CD4-positive, alpha-beta T cell (primary cell): ENCODE measurements around the gene NUBPL. TPM values are rescaled to one million over a fixed set of nuclear protein-coding genes. Genes with fewer than 3 reads are reported as not detected.

Experiments
- ATAC-seq: fragments of 200-7000 bp; cut with Tn5 transposase; one replicate; pipeline ENCODE4 v1.10.0; 2022; ENCODE audit warnings: mild to moderate bottlenecking; ENCODE audit not compliant: poor library complexity
- CTCF ChIA-PET: fragments of 350-600 bp; sonication (Branson Sonifier 250); formaldehyde crosslinking; loops from one replicate; lab custom pipeline; 2021; ENCODE audit warnings: antibody characterized with exemption, inconsistent platforms; lab: Charles Lee
- POLR2A ChIA-PET: fragments of 350-600 bp; sonication (Branson Sonifier 250); formaldehyde crosslinking; loops from one replicate; lab custom pipeline; 2021; ENCODE audit warnings: antibody characterized with exemption, inconsistent platforms; lab: Charles Lee
- DNase-seq, 14 experiments: peaks; one replicate each; pipeline ENCODE4 v3.0.0-alpha.2; 2013 to 2020; ENCODE audit warnings: mixed read lengths in 2 of 14
- H3K27ac ChIP-seq, 2 donors: one replicate each; pipeline versions ENCODE4 v1.5.1 to v1.7.0; 2013; ENCODE audit warnings: low read length in 2 of 2, low read depth in 1 of 2, mild to moderate bottlenecking in 1 of 2
- H3K27me3 ChIP-seq, 2 experiments: 1 replicate in 1 of 2; 2 replicates in 1 of 2; pipeline versions ENCODE4 v1.6.1 to v1.7.0; 2013; ENCODE audit warnings: low read length in 2 of 2, control low read depth in 1 of 2, mild to moderate bottlenecking in 1 of 2, moderate library complexity in 1 of 2; ENCODE audit not compliant: insufficient read depth in 2 of 2, control insufficient read depth in 1 of 2
- H3K36me3 ChIP-seq: one replicate; pipeline ENCODE4 v1.6.1; 2013; ENCODE audit warnings: low read length, control low read depth; ENCODE audit not compliant: insufficient read depth
- H3K4me1 ChIP-seq: one replicate; pipeline ENCODE4 v1.6.1; 2013; ENCODE audit warnings: low read length, control low read depth; ENCODE audit not compliant: insufficient read depth
- H3K4me3 ChIP-seq: one replicate; pipeline ENCODE4 v1.5.1; 2013; ENCODE audit warnings: mild to moderate bottlenecking, low read length, moderate library complexity
- H3K9me3 ChIP-seq, 2 experiments: 1 replicate in 1 of 2; 2 replicates in 1 of 2; pipeline versions ENCODE4 v1.6.1 to v1.7.0; 2013; ENCODE audit warnings: low read length in 2 of 2, mild to moderate bottlenecking in 2 of 2, control low read depth in 1 of 2, moderate library complexity in 1 of 2; ENCODE audit not compliant: control insufficient read depth in 1 of 2, insufficient read depth in 1 of 2
- H3K27ac Mint-ChIP-seq: one replicate; pipeline ENCODE4 v1.8.0; 2020; ENCODE audit warnings: mixed read lengths
- H3K27me3 Mint-ChIP-seq: one replicate; pipeline ENCODE4 v1.8.0; 2021; ENCODE audit warnings: mixed read lengths
- H3K36me3 Mint-ChIP-seq: one replicate; pipeline ENCODE4 v1.8.0; 2021; ENCODE audit warnings: low read depth, mixed read lengths
- H3K4me1 Mint-ChIP-seq: one replicate; pipeline ENCODE4 v1.8.0; 2021; ENCODE audit warnings: low read depth, mixed read lengths
- H3K4me3 Mint-ChIP-seq: one replicate; pipeline ENCODE4 v1.8.0; 2020; ENCODE audit warnings: mild to moderate bottlenecking, mixed read lengths
- H3K9me3 Mint-ChIP-seq: one replicate; pipeline ENCODE4 v1.8.0; 2020; ENCODE audit warnings: mixed read lengths
- CTCF ChIP-seq: fragments of 200-600 bp; IDR thresholded peaks from one replicate; pipeline ENCODE4 v1.8.0; 2022; ENCODE audit warnings: antibody characterized with exemption, mild to moderate bottlenecking
- intact Hi-C, 2 experiments: fragments of 100-400 bp; cut with DNase I in 1 of 2; cut with micrococcal nuclease in 1 of 2; formaldehyde crosslinking; loops; one replicate each; pipeline versions ENCODE4 v1.15.1 to v1.9.0; 2023 to 2025; cut with DNase I, micrococcal nuclease
- total RNA-seq, 174 experiments: library from RNA in 2 of 174; stranded (reverse) in 2 of 174; gene quantifications; one replicate each; pipeline ENCODE4 v1.2.3 and lab custom pipeline; 2021 to 2026

The NUBPL gene
- total RNA-seq, 2 experiments from 2014 or later, result 7.2 to 8.2 TPM

DNA sequence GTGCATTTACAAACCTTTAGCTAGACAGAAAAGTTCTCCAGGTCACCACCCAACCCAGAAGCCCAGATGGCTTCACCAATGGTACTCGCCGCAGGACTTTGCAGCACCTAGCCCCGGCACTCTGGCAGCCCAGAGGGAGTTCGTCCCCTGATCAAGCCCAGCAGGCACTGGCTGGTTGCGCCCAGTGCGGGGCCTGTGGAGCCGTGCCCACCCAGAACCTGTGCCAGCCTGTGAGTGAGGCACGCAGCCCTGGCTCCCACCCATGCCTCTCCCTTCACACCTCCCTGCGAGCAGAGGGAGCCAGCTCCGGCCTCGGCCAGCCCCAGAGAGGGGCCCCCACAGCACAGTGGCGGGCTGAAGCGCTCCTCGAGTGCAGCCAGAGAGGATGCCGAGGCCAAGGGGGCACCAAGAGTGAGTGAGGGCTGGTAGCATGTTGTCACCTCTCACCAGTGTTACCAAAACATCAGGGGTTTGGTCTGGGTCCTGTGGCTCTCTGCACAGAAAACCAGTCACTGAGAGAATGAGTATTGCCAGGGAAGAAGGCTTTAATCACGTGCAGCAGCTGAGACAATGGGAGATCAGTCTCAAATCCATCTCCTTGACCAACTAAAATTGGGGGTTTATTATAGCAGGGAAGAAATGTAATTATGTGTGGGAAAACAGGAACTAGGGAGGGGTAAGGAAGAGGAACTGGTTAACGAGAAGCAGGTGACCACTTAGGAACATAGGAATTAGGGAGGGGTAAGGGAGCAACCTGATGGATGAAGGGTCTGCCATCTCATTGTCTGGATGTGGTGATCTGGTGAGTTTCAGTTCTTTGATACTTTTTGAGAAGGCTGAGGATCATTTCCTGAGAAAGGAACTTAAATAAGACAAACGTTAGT is 151.3 kb downstream of the NUBPL start:
- Histone ChIP-seq H3K4me1 (no peaks in the 10 kb centered on the region), H3K9me3 (peaks cover 0 to 14% of the 10 kb centered on the region in 2 experiments), H3K27me3 (no peaks in the 10 kb centered on the region), H3K27ac (no peak overlapping the region), H3K36me3 (no peaks in the 10 kb centered on the region), H3K4me3 (no peak overlapping the region)
- ATAC-seq, result no peak
- ChIA-PET POLR2A (no interaction called here), CTCF (no interaction called here)
- Mint-ChIP-seq H3K27me3 (no peaks in the 10 kb centered on the region), H3K9me3 (peaks cover 5% of the 10 kb centered on the region), H3K27ac (no peak overlapping the region), H3K36me3 (peaks cover 74% of the 10 kb centered on the region), H3K4me3 (no peak overlapping the region), H3K4me1 (no peaks in the 10 kb centered on the region)
- no peak for DNase-seq
- no peak for TF ChIP-seq CTCF
- intact Hi-C loops, result no loop called here

- H3K4me1 ChIP-seq, result no peaks in the 10 kb centered on the region
- POLR2A ChIA-PET, result no interaction called here
- intact Hi-C loops, result no loop called here
- H3K27me3 ChIP-seq, result no peaks in the 10 kb centered on the region
- no peaks in the 10 kb centered on the region for H3K9me3 Mint-ChIP-seq
- no peak for ATAC-seq
- no peak overlapping the region for H3K4me3 Mint-ChIP-seq
- DNase-seq, result no peak
- no peaks in the 10 kb centered on the region for H3K36me3 ChIP-seq
- H3K4me3 ChIP-seq, result no peak overlapping the region
- peaks cover 37% of the 10 kb centered on the region for H3K36me3 Mint-ChIP-seq
- H3K27ac ChIP-seq, result no peak overlapping the region
- H3K4me1 Mint-ChIP-seq, result no peaks in the 10 kb centered on the region
- CTCF ChIA-PET, result interaction anchor here (1.4 kb wide), 1 partner anchor 14 kb away, joined by 4 read pairs; no protein-coding TSS in a partner anchor
- peaks cover 0 to 10% of the 10 kb centered on the region in 2 experiments for H3K9me3 ChIP-seq
- TF ChIP-seq CTCF, result no peak
- no peaks in the 10 kb centered on the region for H3K27me3 Mint-ChIP-seq
- H3K27ac Mint-ChIP-seq, result no peak overlapping the region
Observed at GRCh38 chr14:31716208-31716607, 155.0 kb downstream of the NUBPL start.

GRCh38 chr14:31717294-31718085 is 156.3 kb downstream of the NUBPL start:
- no peak overlapping the region for H3K4me3 ChIP-seq
- no peaks in the 10 kb centered on the region for H3K36me3 ChIP-seq
- Mint-ChIP-seq H3K4me1 (no peaks in the 10 kb centered on the region), H3K27ac (no peak overlapping the region), H3K9me3 (no peaks in the 10 kb centered on the region), H3K27me3 (no peaks in the 10 kb centered on the region), H3K36me3 (peaks cover 37% of the 10 kb centered on the region), H3K4me3 (no peak overlapping the region)
- H3K4me1 ChIP-seq, result no peaks in the 10 kb centered on the region
- CTCF ChIA-PET, result no interaction called here
- intact Hi-C loops, result no loop called here
- no peak overlapping the region for H3K27ac ChIP-seq
- POLR2A ChIA-PET, result no interaction called here
- peaks cover 4 to 5% of the 10 kb centered on the region in 2 experiments for H3K9me3 ChIP-seq
- no peak for TF ChIP-seq CTCF
- ATAC-seq (no peak), DNase-seq (no peak)
- H3K27me3 ChIP-seq, result no peaks in the 10 kb centered on the region
